H9 (cell line): ENCODE measurements around the gene PSMG2. TPM values are rescaled to one million over a fixed set of nuclear protein-coding genes. Genes with fewer than 3 reads are reported as not detected.

Experiments used
- DNase-seq: peaks from one replicate; pipeline ENCODE4 v3.0.0-alpha.2; 2017
- H2AFZ ChIP-seq: one replicate; pipeline ENCODE4 v1.6.1; 2013; ENCODE audit warnings: mild to moderate bottlenecking, low read length, control low read depth, moderate library complexity
- H2AK5ac ChIP-seq: 2 replicates; pipeline ENCODE4 v1.6.1; 2013; ENCODE audit warnings: low read length, control low read depth, mixed read lengths; ENCODE audit not compliant: insufficient read length
- H2BK120ac ChIP-seq: one replicate; pipeline ENCODE4 v1.6.1; 2013; ENCODE audit warnings: low read depth, mild to moderate bottlenecking, low read length, control low read depth, inconsistent platforms; ENCODE audit not compliant: poor library complexity, severe bottlenecking
- H2BK12ac ChIP-seq: 2 replicates; pipeline ENCODE4 v1.6.1; 2013; ENCODE audit warnings: low read length, control low read depth, mixed read lengths, low read depth; ENCODE audit not compliant: insufficient read length
- H2BK15ac ChIP-seq: 2 replicates; pipeline ENCODE4 v1.6.1; 2013; ENCODE audit warnings: low read depth, low read length, control low read depth
- H2BK20ac ChIP-seq: one replicate; pipeline ENCODE4 v1.6.1; 2013; ENCODE audit warnings: low read depth, mild to moderate bottlenecking, low read length, control low read depth, inconsistent platforms; ENCODE audit not compliant: poor library complexity, severe bottlenecking
- H2BK5ac ChIP-seq: 2 replicates; pipeline ENCODE4 v1.6.1; 2013; ENCODE audit warnings: low read length, control low read depth, mixed read lengths; ENCODE audit not compliant: insufficient read length
- H3K14ac ChIP-seq: 2 replicates; pipeline ENCODE4 v1.6.1; 2013; ENCODE audit warnings: low read length, control low read depth; ENCODE audit not compliant: insufficient read depth
- H3K18ac ChIP-seq: 2 replicates; pipeline ENCODE4 v1.6.1; 2013; ENCODE audit warnings: low read depth, mild to moderate bottlenecking, mixed read lengths, low read length, control low read depth; ENCODE audit not compliant: insufficient read length
- H3K23ac ChIP-seq: 2 replicates; pipeline ENCODE4 v1.6.1; 2013; ENCODE audit warnings: low read length, control low read depth, mixed read lengths, low read depth; ENCODE audit not compliant: insufficient read length
- H3K23me2 ChIP-seq: 2 replicates; pipeline ENCODE4 v1.6.1; 2013; ENCODE audit warnings: low read depth, mild to moderate bottlenecking, mixed read lengths, low read length, control low read depth; ENCODE audit not compliant: insufficient read length, poor library complexity, severe bottlenecking
- H3K27ac ChIP-seq: 2 replicates; pipeline ENCODE4 v1.5.1; 2013; ENCODE audit warnings: low read length, control low read depth, mixed read lengths, low read depth; ENCODE audit not compliant: insufficient read length
- H3K27me3 ChIP-seq: 2 replicates; pipeline ENCODE4 v1.6.1; 2013; ENCODE audit warnings: low read length, control low read depth, inconsistent platforms; ENCODE audit not compliant: insufficient read depth
- H3K4ac ChIP-seq: 2 replicates; pipeline ENCODE4 v1.6.1; 2013; ENCODE audit warnings: low read depth, mild to moderate bottlenecking, control low read depth, inconsistent platforms, low read length, moderate library complexity
- H3K4me1 ChIP-seq: 2 replicates; pipeline ENCODE4 v1.6.1; 2013; ENCODE audit warnings: low read length, control low read depth, inconsistent platforms; ENCODE audit not compliant: insufficient read depth
- H3K4me2 ChIP-seq: 2 replicates; pipeline ENCODE4 v1.6.1; 2013; ENCODE audit warnings: low read length, control low read depth, mixed read lengths; ENCODE audit not compliant: insufficient read length, insufficient read depth
- H3K56ac ChIP-seq: 2 replicates; pipeline ENCODE4 v1.6.1; 2013; ENCODE audit warnings: low read depth, mild to moderate bottlenecking, mixed read lengths, low read length, control low read depth; ENCODE audit not compliant: insufficient read length
- H3K79me1 ChIP-seq: 2 replicates; pipeline ENCODE4 v1.6.1; 2013; ENCODE audit warnings: low read depth, mild to moderate bottlenecking, moderate library complexity, low read length, control low read depth, inconsistent platforms; ENCODE audit not compliant: insufficient read depth, poor library complexity, severe bottlenecking
- H3K79me2 ChIP-seq: 2 replicates; pipeline ENCODE4 v1.6.1; 2013; ENCODE audit warnings: low read length, control low read depth, inconsistent platforms; ENCODE audit not compliant: insufficient read depth
- H3K9ac ChIP-seq: 2 replicates; pipeline ENCODE4 v1.6.1; 2013; ENCODE audit warnings: low read length, control low read depth, mixed read lengths; ENCODE audit not compliant: insufficient read length; ENCODE audit errors: extremely low read depth
- H3K9me3 ChIP-seq: one replicate; pipeline ENCODE4 v1.6.1; 2013; ENCODE audit warnings: low read depth, low read length, inconsistent platforms; ENCODE audit not compliant: control insufficient read depth
- H3T11ph ChIP-seq: one replicate; pipeline ENCODE4 v1.6.1; 2013; ENCODE audit warnings: mild to moderate bottlenecking, low read length, control low read depth, inconsistent platforms
- H4K20me1 ChIP-seq: one replicate; pipeline ENCODE4 v1.6.1; 2013; ENCODE audit not compliant: control insufficient read depth, insufficient read length, insufficient read depth
- H4K5ac ChIP-seq: 2 replicates; pipeline ENCODE4 v1.6.1; 2013; ENCODE audit warnings: low read depth, mild to moderate bottlenecking, mixed read lengths, low read length, control low read depth; ENCODE audit not compliant: insufficient read length
- H4K8ac ChIP-seq: replicated peaks from 2 replicates; pipeline ENCODE4 v1.6.1; 2013; ENCODE audit warnings: low read length, control low read depth, mixed read lengths, low read depth; ENCODE audit not compliant: insufficient read length
- H4K91ac ChIP-seq: 2 replicates; pipeline ENCODE4 v1.6.1; 2013; ENCODE audit warnings: low read depth, mild to moderate bottlenecking, moderate library complexity, mixed read lengths, low read length, control low read depth; ENCODE audit not compliant: insufficient read length
- H3K27ac Mint-ChIP-seq, 3 experiments: 2 replicates in 2 of 3; 3 replicates in 1 of 3; pipeline ENCODE4 v1.8.0; 2020 to 2021; ENCODE audit warnings: mixed read lengths in 3 of 3, mild to moderate bottlenecking in 1 of 3, moderate library complexity in 1 of 3
- H3K27me3 Mint-ChIP-seq: 2 replicates; pipeline ENCODE4 v1.8.0; 2021; ENCODE audit warnings: low read depth, mild to moderate bottlenecking, moderate library complexity, mixed read lengths
- H3K36me3 Mint-ChIP-seq, 3 experiments: 2 replicates in 2 of 3; 3 replicates in 1 of 3; pipeline ENCODE4 v1.8.0; 2020 to 2021; ENCODE audit warnings: low read depth in 3 of 3, mixed read lengths in 3 of 3; ENCODE audit not compliant: insufficient read depth in 1 of 3
- H3K4me1 Mint-ChIP-seq, 2 experiments: 2 replicates each; pipeline ENCODE4 v1.8.0; 2020; ENCODE audit warnings: mixed read lengths in 2 of 2
- H3K4me3 Mint-ChIP-seq, 2 experiments: 2 replicates in 1 of 2; 3 replicates in 1 of 2; pipeline ENCODE4 v1.8.0; 2020 to 2021; ENCODE audit warnings: mild to moderate bottlenecking in 2 of 2, mixed read lengths in 2 of 2, moderate library complexity in 1 of 2
- H3K9me3 Mint-ChIP-seq, 2 experiments: 2 replicates in 1 of 2; 3 replicates in 1 of 2; pipeline ENCODE4 v1.8.0; 2020; ENCODE audit warnings: mild to moderate bottlenecking in 2 of 2, mixed read lengths in 2 of 2, moderate library complexity in 1 of 2
- WGBS: extraction: QIAGEN DNeasy Blood & Tissue Kit; methylation state at CpG from one replicate; pipeline ENCODE4 v1.1.7; 2013; ENCODE audit warnings: missing lambda C conversion rate, low lambda C conversion rate, mixed read lengths; ENCODE audit not compliant: insufficient read length; ENCODE audit errors: extremely low coverage; 5-methylcytosine and 5-hydroxymethylcytosine counted together
- total RNA-seq: library from RNA; stranded (reverse); gene quantifications from 2 replicates; pipeline ENCODE4 v1.2.1, GENCODE V29; 2021
- TF ChIP-seq, protein P1 (sequence below): fragments of 200-600 bp; sonication (generic); conservative IDR thresholded peaks from 3 replicates; pipeline ENCODE4 v1.8.0; 2021; ENCODE audit warnings: antibody characterized with exemption, mild to moderate bottlenecking

Gene PSMG2
- total RNA-seq, 1 experiment from 2014 or later = 72.2 TPM

GRCh38 chr18:12749121-12749520, 46.3 kb downstream of the PSMG2 start:
- no peaks in the 10 kb centered on the region for H3K27me3 ChIP-seq
- H3K9ac ChIP-seq = no peak overlapping the region
- no peak overlapping the region for H2BK12ac ChIP-seq
- no peaks in the 10 kb centered on the region for H3K79me1 ChIP-seq
- no peaks in the 10 kb centered on the region for H3K79me2 ChIP-seq
- no peaks in the 10 kb centered on the region for H3K9me3 ChIP-seq
- H3K4me1 ChIP-seq = no peaks in the 10 kb centered on the region
- H2BK5ac ChIP-seq = no peak overlapping the region
- no peak for DNase-seq
- no peak overlapping the region for H3K27ac ChIP-seq
- no peak overlapping the region; a peak in 1 of 7 replicates for H3K27ac Mint-ChIP-seq
- no peak overlapping the region for H3K18ac ChIP-seq
- H4K91ac ChIP-seq = no peak overlapping the region
- H3K4me2 ChIP-seq = no peak overlapping the region
- H2BK20ac ChIP-seq = no peak overlapping the region
- no peak overlapping the region for H2AFZ ChIP-seq
- H4K20me1 ChIP-seq = no peaks in the 10 kb centered on the region
- H3K27me3 Mint-ChIP-seq = no peaks in the 10 kb centered on the region
- no peak overlapping the region for H4K5ac ChIP-seq
- no peaks in the 10 kb centered on the region for H3K36me3 Mint-ChIP-seq
- no peaks in the 10 kb centered on the region for H3K23me2 ChIP-seq
- TF ChIP-seq, protein P1, sequence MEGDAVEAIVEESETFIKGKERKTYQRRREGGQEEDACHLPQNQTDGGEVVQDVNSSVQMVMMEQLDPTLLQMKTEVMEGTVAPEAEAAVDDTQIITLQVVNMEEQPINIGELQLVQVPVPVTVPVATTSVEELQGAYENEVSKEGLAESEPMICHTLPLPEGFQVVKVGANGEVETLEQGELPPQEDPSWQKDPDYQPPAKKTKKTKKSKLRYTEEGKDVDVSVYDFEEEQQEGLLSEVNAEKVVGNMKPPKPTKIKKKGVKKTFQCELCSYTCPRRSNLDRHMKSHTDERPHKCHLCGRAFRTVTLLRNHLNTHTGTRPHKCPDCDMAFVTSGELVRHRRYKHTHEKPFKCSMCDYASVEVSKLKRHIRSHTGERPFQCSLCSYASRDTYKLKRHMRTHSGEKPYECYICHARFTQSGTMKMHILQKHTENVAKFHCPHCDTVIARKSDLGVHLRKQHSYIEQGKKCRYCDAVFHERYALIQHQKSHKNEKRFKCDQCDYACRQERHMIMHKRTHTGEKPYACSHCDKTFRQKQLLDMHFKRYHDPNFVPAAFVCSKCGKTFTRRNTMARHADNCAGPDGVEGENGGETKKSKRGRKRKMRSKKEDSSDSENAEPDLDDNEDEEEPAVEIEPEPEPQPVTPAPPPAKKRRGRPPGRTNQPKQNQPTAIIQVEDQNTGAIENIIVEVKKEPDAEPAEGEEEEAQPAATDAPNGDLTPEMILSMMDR = no peak
- no peak overlapping the region for H4K8ac ChIP-seq
- H2BK15ac ChIP-seq = no peak overlapping the region
- H3K4me1 Mint-ChIP-seq = no peaks in the 10 kb centered on the region
- no peak overlapping the region for H3K56ac ChIP-seq
- H3K14ac ChIP-seq = no peak overlapping the region
- no peak overlapping the region for H2BK120ac ChIP-seq
- H3K9me3 Mint-ChIP-seq = no peaks in the 10 kb centered on the region
- H3K4me3 Mint-ChIP-seq = no peak overlapping the region
- no peak overlapping the region for H2AK5ac ChIP-seq
- WGBS = no CpG with 5 or more reads among the region's 13 CpGs
- no peak overlapping the region for H3T11ph ChIP-seq
- H3K23ac ChIP-seq = no peak overlapping the region
- no peak overlapping the region for H3K4ac ChIP-seq
